Stimulated activated CD4-positive, alpha-beta T cell treated with anti-CD3 and anti-CD28 coated beads, Interleukin-15, amount 100 ng/mL, for 24 hours (primary cell): ENCODE results near the gene PLA2G5.
"Not testable (repeated sequence)": the region's sequence is repeated elsewhere in the genome, so short reads cannot be mapped to it uniquely, and the experiment has no call there.

Experiments
- DNase-seq: peaks from one replicate; pipeline ENCODE4 v3.0.0-alpha.2; 2020

Gene PLA2G5, protein sequence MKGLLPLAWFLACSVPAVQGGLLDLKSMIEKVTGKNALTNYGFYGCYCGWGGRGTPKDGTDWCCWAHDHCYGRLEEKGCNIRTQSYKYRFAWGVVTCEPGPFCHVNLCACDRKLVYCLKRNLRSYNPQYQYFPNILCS

DNA sequence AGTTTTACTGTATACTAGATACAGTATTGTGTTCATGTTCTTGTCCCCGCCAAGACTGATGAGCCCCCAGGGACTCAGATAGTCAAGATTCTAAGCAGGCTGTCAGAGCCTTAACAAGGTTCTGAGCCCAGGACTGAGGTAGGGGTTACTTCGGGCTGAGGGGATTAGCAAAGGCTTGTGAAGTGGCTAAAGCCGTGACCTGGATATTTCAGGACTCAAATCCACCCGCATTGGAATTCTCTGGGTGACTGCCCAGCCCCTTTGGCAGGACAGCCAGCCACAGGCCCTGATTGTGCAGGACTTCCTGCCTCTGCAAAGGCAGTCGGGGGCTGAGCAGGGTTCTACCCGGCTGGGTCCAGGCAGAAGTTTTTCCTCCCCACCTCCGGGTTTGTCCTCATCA is at the start of gene PLA2G5:
PLA2G5 (plus strand) TSS at position 321 of the 400 bp plus-strand sequence. CDS start 14,637 bp downstream, outside the sequence.
- DNase-seq = no peak

DNA sequence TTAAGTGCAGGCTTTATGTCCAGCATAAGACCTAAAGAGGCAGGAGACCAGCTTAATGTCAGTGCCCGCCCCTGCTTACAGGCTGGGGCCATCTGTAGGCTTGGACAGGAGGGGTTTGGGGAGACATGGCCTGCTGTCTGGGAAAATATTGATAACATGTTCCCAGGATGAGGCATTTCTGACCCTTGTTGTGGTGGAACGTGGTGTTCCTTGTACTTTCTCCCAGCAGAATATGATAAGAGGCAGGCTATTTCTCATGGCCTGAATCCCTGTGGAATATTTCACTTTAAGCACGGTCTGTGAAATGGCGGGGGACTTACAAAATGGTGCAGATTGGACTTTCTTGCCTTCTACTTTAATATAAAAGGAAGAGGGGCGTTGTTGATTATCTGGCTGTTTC is 41.9 kb upstream of the PLA2G5 start:
- no peak for DNase-seq

DNA sequence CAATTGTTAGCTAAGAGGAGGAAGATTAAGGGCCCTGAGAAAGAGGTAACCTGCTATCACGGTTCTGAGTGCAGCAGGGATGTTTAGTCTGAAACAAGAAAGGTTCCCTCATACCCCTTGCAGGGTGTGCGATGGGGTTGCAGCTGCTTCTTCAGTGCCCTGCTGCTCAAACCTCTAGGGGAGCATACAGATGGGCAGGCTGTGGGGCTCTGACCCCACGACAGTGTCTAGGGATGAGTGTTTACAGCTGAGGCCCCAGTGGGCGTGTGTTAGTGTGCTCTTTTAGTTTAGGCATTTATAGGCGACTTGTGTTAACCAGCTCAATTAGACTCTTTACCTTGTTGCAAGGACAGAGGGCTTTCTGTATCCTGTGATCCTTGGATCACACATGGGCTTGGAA is 41.3 kb upstream of the PLA2G5 start:
- no peak for DNase-seq

DNA sequence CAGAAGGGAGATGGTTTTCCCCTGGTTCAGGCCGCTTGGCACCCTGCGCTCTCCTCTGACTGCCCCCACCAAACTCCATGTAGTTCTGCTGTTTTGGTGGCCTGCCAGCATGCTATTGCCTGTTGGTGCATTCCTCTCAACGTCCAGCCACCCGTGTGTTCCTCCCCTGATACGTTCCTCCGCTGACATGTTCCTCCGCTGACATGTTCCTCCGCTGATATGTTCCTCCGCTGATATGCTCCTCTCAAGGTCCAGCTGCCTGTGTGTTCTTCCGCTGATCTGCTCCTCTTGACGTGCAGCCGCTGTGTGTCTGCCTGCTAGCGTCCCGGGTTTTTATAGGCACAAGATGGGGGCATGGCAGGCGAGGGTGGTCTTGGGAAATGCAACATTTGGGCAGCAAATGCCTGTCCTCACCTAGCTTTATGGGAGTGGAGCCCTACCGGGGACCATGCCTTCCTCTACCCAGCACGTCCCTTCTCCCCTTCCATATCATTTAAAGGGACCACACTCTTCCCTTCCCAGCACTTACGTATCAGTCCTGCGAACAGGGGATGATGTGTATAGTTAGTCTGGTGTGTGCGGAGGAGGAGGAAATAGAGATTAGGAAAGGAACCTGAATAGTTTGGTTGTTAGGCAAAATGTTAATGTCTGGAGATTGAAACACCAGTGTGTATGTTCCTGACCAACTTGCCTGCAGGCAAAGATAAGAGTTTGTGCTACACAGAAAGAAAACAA is 40.6 kb upstream of the PLA2G5 start:
- DNase-seq = no peak

DNA sequence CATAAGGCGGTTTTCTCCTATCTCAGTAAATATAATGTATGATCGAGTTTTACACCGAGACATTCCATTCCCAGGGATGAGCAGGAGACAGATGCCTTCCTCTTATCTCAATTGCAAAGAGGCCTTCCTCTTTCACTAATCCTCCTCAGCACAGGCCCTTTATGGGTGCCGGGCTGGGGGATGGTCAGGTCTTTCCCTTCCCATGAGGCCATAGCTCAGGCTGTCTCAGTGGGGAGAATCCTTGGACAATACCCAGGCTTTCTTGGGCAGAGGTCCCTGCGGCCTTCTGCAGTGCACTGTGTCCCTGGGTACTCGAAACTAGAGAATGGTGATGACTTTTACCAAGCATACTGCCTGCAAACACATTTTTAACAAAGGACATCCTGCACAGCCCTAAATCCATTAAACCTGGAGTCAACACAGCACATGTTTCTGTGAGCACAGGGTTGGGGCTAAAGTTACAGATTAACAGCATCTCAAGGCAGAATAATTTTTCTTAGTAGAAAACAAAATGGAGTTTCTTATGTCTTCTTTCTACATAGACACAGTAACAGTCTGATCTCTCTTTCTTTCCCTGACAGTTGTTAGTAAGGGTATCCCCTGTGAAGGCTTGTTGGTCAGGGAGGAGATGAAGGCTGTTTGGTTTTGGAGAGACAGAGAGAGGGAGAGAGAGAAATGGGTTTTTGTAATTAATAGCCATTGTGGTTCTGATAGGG is 39.4 kb upstream of the PLA2G5 start:
- DNase-seq = not testable (repeated sequence)

DNA sequence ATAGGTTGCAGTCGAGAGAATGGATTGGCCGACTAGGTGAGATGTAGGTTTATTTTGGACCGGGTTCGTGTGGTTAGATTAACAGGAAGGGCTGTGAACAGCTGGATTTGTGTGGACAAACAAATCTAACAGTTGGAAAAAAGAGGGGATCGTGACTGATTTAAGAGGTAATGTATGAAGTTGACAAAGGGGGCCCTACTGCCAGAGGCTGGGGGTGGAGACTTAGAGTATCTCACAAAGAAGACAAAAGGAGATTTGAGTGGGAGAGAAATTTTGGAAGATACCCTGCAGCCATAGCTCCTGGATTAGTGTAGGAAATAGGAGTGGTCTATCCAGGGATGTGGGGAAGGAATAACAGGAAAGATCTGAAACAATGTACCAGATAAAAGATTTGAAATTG is 38.8 kb upstream of the PLA2G5 start:
- DNase-seq = no peak

DNA sequence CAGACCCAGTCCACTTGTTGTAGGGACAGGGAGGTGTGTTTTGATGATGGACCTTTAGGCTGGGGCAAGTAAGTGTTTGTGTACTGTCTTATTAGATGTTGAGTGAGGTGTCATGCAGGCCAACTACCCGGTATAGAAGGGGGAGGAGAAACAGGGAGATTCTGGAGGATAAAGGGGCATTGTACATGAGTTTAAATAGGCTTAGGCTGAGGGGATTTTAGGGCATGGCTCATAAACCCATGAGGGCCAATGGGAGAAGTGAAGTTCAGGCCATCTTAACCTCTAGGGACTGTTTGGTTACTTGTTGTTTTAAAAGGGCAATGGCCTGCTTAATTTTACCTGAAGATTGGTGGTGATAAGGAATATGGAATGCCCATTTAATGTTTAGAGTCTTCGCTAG is 38.2 kb upstream of the PLA2G5 start:
- no peak for DNase-seq

DNA sequence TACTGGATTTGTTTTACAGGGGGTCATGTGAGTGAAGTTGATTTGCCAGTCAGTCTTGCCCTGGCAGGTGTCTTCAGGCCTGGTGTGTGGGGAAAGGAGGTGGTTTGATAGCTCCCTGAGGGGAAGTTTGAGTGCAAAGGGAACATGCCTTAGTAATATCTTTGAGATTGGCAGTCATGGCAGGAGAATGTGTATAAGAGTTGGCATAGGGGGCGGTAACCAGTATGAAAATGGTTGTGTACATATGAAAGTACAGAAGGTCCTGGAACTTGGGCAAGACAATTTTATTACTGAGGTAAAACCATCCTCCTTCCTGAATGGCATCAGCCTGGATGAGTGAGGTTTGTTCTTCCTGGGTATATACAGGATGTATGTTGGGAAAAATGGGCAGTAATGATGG is 37.6 kb upstream of the PLA2G5 start:
- no peak for DNase-seq

DNA sequence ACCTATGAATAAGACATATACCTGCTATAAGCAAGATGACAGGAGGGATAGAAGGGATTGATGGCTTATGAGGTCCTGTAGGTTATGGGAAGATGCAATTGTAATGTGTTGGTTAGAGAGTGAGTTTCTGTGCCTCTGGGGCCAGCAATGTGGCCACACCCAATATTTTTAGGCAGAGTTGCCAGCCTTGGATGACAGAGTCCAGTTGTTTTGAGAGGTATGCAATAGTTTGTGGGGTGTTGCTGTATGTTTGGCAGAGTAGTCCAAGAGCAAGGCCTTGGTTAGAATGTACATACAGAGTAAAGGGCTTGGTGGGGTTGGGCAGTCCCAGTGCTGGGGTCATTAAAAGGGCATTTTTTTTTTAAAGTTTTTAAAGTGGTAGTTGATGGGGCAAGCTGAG is 36.6 kb upstream of the PLA2G5 start:
- no peak for DNase-seq

DNA sequence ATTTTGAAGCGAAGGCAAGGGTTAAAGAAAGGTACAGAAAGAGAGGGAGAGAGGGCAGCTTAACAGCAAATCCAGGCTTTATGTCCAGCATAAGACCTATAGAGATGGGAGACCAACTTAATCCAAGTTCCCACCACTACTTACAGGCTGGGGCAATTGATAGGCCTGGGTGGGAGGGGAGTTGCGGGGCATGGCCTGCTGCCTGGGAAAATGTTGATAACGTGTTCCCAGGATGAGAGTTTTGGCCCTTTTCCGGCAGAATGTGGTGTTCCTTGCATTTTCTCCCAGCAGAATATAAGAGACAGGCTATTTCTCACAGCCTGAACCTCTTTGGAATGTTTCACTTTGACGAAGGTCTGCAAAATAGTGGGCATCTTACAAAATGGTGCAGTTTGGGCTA is 34.9 kb upstream of the PLA2G5 start:
- DNase-seq = no peak

DNA sequence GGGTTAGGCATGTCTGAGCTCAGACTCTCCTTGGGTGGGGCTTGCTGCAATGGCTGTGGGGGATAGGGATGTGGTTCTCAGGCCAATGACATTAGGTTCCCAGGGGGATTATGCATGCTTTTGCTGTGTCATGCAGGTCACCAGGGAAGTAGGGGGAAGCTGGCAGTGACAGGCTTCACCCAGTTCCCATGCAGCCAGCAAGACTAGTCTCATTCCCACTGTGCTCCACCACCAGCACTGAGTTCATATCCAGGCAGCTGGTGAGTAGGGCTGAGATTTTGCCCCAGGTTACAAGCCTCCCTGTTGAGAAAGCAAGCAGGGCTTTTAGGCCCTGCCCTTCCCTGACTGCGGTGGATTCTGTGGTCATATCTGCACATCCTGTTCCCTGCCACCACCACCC is 32.1 kb upstream of the PLA2G5 start:
- no peak for DNase-seq

DNA sequence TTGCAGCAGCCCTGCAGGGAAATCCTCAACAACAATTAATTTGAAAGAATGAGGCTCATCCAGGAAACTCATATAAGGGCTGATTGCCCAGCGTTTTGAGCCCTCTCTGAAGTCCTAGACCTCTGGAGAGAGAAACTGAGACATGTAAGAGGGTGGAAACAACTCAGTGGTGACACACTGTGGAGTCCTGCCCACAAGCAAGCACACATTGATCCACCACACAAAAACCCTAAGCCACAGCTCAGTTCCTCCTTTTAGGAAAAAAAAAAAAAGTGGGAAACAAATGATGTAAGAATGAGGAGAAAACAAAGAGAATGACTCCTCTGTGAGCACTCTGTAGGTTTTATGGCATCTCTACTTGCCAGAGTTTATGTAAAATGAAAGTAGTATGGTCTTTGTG is 22.9 kb upstream of the PLA2G5 start:
- no peak for DNase-seq

DNA sequence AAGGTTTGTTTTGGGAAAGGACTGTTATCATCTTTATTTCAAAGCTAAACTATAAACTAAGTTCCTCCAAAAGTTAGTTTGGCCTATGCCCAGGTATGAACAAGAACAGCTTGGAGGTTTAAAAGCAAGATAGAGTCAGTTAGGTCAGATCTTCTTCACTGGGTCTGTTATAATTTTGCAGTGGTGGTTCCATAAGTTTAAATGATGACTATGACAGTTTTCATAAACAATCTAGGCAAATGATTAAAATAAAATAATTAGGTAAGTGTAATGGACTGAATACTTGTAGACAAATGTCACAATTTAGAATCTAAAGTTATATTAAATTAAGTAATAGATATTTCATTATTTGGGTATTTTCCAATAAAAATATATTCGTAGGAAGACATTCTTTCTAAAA is 21.4 kb upstream of the PLA2G5 start:
- no peak for DNase-seq

DNA sequence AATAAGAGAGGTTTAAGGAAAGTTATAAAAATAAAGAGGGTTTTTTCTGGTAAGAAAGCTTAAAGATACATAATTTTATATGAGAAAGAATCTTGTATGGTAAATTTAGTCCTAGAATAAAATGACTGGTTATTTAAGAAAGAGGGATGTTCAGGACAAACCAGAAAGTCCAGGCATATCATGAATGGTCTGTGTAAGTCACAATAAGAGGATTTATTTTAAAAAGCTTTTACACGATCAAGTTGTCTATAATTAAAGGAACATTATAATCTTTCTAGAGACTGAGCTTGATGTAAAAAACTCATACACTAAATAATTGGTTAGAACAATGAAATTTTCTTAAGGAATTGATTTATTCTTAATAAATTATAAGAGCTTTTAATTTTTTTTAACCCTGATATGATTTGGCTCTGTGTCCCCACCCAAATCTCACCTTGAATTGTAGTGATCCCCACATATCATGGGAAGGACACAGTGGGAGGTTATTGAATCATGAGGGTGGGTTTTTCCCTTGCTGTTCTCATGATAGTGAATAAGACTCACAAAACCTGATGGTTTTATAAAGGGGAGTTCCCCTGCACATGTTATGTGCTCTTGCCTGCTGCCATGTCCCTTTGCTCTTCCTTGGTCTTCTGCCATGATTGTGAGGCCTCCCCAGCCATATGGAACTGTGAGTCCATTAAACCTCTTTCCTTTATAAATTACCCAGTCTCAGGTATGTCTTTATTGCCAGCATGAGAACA is 20.8 kb upstream of the PLA2G5 start:
- not testable (repeated sequence) for DNase-seq

DNA sequence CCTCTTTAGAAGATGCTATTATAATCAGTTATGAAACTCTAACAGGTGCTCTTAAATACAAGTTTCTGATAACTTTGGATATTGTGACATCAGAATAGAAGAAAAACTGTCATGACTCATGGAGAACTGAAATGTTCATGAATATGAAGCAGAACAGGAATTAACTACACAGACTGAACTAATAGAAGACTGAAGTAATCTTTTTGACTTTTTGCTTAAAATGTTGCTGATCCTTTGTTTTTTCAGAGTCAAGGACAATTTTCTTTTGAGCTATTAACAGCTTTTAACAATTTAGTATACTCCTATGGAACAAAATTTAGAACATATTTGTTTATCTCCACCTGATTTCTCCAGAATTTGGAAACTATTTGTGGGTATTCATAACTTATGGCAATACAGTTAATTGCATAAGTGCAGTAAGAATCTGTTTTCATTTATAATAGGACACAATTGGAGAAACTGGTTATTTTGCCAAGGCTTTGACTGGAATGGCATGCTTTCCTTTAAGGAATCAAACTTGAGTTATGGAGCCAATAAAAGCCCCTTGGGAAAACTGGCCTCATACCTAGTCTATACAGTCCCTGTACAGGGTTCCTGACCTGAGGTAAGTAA is 18.7 kb upstream of the PLA2G5 start:
- no peak for DNase-seq

DNA sequence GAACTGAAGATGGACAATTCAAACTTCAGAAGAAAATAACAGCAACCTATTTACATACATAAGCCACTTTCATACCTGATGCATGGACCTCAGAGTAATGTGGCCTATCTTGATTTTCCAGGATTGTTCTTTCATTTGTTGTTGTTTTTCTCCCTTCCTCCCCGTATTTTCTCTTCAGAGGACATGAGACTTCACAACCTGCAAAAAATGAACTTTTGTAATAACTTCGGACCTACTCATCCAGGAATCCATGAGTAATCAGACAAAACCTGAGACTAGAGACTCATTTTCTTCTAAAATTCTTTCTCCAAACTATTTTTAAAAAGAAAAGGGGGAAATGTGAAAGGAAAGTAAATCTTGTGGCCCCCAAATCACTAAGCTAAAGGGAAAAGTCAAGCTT is 17.6 kb upstream of the PLA2G5 start:
- no peak for DNase-seq

DNA sequence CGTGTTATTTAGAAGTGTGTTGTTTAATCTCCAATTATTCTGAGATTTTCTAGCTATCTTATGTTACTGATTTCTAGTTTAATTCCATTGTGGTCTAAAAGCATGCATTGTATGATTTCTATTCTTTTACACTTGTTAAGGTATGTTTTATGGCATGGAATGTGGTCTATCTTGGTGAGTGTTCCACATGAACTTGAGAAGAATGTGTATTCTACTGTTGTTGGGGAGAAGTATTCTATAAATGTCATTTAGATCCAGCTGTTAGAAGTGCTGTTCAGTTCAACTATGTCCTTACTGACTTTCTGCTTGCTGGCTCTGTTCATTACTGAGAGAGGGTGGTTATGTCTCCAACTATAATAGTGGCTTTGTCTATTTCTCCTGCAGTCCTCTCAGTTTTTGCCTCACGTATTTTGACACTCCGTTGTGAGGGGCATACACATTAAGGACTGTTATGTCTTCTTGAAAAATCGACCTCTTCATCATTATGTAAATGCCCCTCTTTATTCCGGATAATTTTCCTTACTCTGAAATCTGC is 12.0 kb upstream of the PLA2G5 start:
- no peak for DNase-seq

DNA sequence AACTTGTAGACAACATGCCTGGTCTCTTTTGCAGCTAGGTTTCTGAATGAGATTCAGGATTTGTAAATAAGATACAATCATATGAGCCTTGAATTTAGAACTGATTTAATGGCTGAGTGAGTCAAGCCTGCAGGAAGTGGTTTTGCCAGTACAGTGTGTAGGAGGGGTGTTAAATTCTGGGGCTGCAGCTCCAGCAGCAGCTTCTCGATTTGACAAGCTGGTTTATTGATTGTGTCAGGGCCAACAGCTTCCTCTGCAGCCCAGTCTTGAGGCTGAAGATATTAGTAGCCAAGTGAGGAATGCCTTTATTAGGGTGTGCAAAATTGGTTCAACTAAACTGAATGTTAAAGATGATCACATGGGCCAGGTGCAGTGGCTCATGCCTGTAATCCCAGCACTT is 11.5 kb upstream of the PLA2G5 start:
- DNase-seq = peak; percentile 65

DNA sequence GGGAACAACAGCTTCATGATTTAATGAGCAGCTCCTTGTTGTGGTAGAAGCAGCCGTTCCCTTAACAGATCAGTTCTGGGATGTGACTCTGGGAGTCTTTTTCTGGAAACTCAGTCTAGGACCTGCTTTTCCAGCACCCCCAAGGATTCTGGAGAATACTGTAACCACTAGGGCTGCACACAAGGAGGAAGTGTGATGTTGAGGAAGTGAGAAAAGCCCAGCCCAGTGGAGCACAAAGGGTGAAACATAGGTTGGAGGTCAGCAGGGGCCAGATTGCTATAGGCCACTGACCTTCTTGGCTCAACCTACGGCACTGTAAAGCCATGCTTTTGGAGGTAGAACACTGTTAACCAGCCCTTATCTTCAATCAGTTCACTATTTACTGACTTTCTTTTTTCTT is 10.1 kb upstream of the PLA2G5 start:
- DNase-seq = no peak

DNA sequence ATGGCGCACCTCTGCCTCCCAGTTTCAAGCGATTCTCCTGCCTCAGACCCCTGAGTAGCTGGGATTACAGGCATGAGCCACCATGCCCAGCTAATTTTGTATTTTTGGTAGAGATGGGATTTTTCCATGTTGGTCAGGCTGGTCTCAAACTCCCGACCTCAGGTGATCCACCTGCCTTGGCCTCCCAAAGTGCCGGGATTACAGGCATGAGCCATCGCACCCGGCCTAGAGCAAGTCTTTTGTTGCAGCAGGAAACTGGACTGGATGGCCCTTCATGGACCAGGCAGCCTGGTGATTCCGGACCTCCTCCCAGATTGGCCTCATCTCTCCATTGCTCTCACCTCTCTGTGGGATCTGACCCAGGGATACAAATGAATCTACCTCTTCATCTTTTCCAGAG is 9.2 kb upstream of the PLA2G5 start:
- not testable (repeated sequence) for DNase-seq

DNA sequence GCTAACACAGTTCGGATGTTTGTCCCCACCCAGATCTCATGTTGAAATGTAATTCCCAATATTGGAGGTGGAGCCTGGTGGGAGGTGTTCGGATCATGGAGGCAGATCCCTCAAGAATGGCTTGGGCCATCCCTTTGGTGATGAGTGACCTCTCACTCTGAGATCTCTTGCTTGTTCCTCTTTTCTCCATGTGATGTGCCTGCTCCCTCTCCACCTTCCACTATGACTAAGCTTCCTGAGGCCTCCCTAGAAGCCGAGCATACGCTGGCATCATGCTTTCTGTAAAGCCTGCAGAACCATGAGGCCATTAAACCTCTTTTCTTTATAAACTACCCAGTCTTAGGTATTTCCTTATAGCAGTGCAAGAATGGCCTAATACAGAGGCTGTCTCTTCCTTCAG is 8.1 kb upstream of the PLA2G5 start:
- no peak for DNase-seq

DNA sequence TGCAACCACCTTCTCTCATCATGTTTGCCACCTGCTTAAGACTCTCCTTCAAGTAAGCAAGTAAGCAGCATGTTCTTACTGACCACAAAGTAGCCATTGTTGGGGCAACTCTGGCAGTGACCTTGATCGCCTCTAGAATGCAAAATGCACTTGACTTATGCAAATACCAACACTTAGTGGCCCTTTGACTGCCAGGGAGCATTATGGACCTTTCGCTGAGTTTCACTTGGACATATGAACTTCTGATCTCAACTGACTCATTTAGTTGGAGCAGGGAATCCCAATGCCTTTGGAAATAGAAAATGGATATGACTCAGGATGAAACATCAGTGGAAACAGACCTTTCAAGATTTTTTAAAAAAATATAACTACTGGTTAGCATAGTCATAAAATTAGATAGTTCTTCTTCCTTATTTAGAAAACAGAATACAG is 6.1 kb upstream of the PLA2G5 start:
- no peak for DNase-seq

DNA sequence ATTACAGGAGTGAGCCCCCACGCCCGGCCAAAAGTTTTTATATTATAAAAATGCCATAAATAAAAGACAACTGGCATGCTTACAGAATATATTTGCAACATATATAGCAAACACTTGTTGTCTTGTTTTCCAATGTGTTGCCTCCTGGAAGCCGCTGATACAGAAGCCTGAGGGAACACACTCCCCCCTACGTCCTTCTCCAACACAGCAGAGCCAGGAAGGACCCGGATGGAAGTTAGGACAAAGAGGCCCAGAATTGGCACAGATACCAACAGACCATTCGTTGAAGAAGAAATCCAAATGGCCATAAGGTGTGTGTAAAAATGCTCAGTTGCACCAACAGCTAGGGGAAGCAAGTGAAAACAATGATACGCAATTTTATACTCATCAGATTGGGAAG is 1.3 kb upstream of the PLA2G5 start:
- DNase-seq = no peak
